ENCODE measurements around the gene OLA1.

OLA1 gene

GRCh38 chr2:174224665-174225288, 23.6 kb downstream of the OLA1 start:
- no peak for DNase-seq (ENCODE audit: extremely low read depth in 1 of 2, low read depth in 1 of 2)

GRCh38 chr2:174224125-174224524, 24.2 kb downstream of the OLA1 start:
- DNase-seq (ENCODE audit: extremely low read depth in 1 of 2, low read depth in 1 of 2): no peak

- no peak for DNase-seq (ENCODE audit: extremely low read depth in 1 of 2, low read depth in 1 of 2)
These were observed 24.9 kb downstream of the OLA1 start for GRCh38 chr2:174223388-174223787.

- no peak for DNase-seq (ENCODE audit: extremely low read depth in 1 of 2, low read depth in 1 of 2)
These were observed 26.2 kb downstream of the OLA1 start for GRCh38 chr2:174222154-174222553.

GRCh38 chr2:174219321-174219720, 29.0 kb downstream of the OLA1 start:
- no peak for DNase-seq (ENCODE audit: extremely low read depth in 1 of 2, low read depth in 1 of 2)

- no peak for DNase-seq (ENCODE audit: extremely low read depth in 1 of 2, low read depth in 1 of 2)
These were observed 29.6 kb downstream of the OLA1 start for GRCh38 chr2:174218773-174219172.

GRCh38 chr2:174217869-174218268, 30.5 kb downstream of the OLA1 start:
- DNase-seq (ENCODE audit: extremely low read depth in 1 of 2, low read depth in 1 of 2): no peak

- no peak for DNase-seq (ENCODE audit: extremely low read depth in 1 of 2, low read depth in 1 of 2)
These were observed 36.4 kb downstream of the OLA1 start for GRCh38 chr2:174211954-174212353.

- DNase-seq (ENCODE audit: extremely low read depth in 1 of 2, low read depth in 1 of 2): no peak
These were observed 37.5 kb downstream of the OLA1 start for GRCh38 chr2:174210862-174211261.

GRCh38 chr2:174209325-174209724, 39.0 kb downstream of the OLA1 start:
- no peak for DNase-seq (ENCODE audit: extremely low read depth in 1 of 2, low read depth in 1 of 2)

GRCh38 chr2:174208026-174208425, 40.3 kb downstream of the OLA1 start:
- no peak for DNase-seq (ENCODE audit: extremely low read depth in 1 of 2, low read depth in 1 of 2)

- DNase-seq (ENCODE audit: extremely low read depth in 1 of 2, low read depth in 1 of 2): no peak
These were observed 42.8 kb downstream of the OLA1 start for GRCh38 chr2:174205562-174205961.

- DNase-seq (ENCODE audit: extremely low read depth in 1 of 2, low read depth in 1 of 2): no peak
These were observed 46.1 kb downstream of the OLA1 start for GRCh38 chr2:174202188-174202587.

GRCh38 chr2:174198846-174199564, 49.3 kb downstream of the OLA1 start:
- DNase-seq (ENCODE audit: extremely low read depth in 1 of 2, low read depth in 1 of 2): no peak

- no peak for DNase-seq (ENCODE audit: extremely low read depth in 1 of 2, low read depth in 1 of 2)
These were observed 53.1 kb downstream of the OLA1 start for GRCh38 chr2:174195253-174195652.

- no peak for DNase-seq (ENCODE audit: extremely low read depth in 1 of 2, low read depth in 1 of 2)
These were observed 54.6 kb downstream of the OLA1 start for GRCh38 chr2:174193737-174194136.

GRCh38 chr2:174192664-174193063, 55.7 kb downstream of the OLA1 start:
- no peak for DNase-seq (ENCODE audit: extremely low read depth in 1 of 2, low read depth in 1 of 2)

- no peak for DNase-seq (ENCODE audit: extremely low read depth in 1 of 2, low read depth in 1 of 2)
These were observed 56.8 kb downstream of the OLA1 start for GRCh38 chr2:174191342-174192074.

- no peak for DNase-seq (ENCODE audit: extremely low read depth in 1 of 2, low read depth in 1 of 2)
These were observed 63.4 kb downstream of the OLA1 start for GRCh38 chr2:174184915-174185314.

GRCh38 chr2:174184504-174184903, 63.8 kb downstream of the OLA1 start:
- no peak for DNase-seq (ENCODE audit: extremely low read depth in 1 of 2, low read depth in 1 of 2)

- DNase-seq (ENCODE audit: extremely low read depth in 1 of 2, low read depth in 1 of 2): no peak
These were observed 65.3 kb downstream of the OLA1 start for GRCh38 chr2:174183076-174183475.

- DNase-seq (ENCODE audit: extremely low read depth in 1 of 2, low read depth in 1 of 2): no peak
These were observed 67.0 kb downstream of the OLA1 start for GRCh38 chr2:174181368-174181767.
